BJ (cell line): ENCODE measurements around the gene ALOX5. TPM values are rescaled to one million over a fixed set of nuclear protein-coding genes. Genes with fewer than 3 reads are reported as not detected.

Experiments
- CTCF ChIA-PET: fragments of 350-600 bp; formaldehyde crosslinking; extraction: SDS; loops from one replicate; lab custom pipeline; 2021; ENCODE audit warnings: antibody characterized with exemption, inconsistent platforms; lab: Yijun Ruan, JAX
- POLR2A ChIA-PET: fragments of 300-600 bp; sonication (Branson Sonifier 250); formaldehyde crosslinking; extraction: SDS; loops from one replicate; lab custom pipeline; 2021; ENCODE audit warnings: antibody characterized with exemption; lab: Charles Lee
- DNase-seq: peaks from one replicate; pipeline ENCODE4 v3.0.0-alpha.2; 2011; ENCODE audit warnings: low read depth
- H3K27me3 ChIP-seq: 2 replicates; pipeline ENCODE4 v1.6.0; 2011; ENCODE audit warnings: low read length; ENCODE audit not compliant: control insufficient read depth, insufficient read depth
- H3K36me3 ChIP-seq: 2 replicates; pipeline ENCODE4 v1.5.1; 2011; ENCODE audit warnings: low read length; ENCODE audit not compliant: control insufficient read depth, insufficient read depth
- H3K4me3 ChIP-seq: 2 replicates; pipeline ENCODE4 v1.5.1; 2011; ENCODE audit warnings: low read depth, mild to moderate bottlenecking, control low read depth, low read length
- CTCF ChIP-seq: IDR thresholded peaks from 2 replicates; pipeline ENCODE4 v1.5.1; 2011; ENCODE audit warnings: low read depth, mild to moderate bottlenecking, control low read depth, inconsistent platforms, low read length, moderate library complexity; ENCODE audit not compliant: insufficient read depth
- polyA plus RNA-seq: library from polyadenylated mRNA; depleted of rRNA; stranded (reverse); fragments of >200 nt; gene quantifications from 2 replicates; pipeline ENCODE4 v1.2.3, GENCODE V29; 2011

ALOX5 gene
- polyA plus RNA-seq, 1 experiment, result not detected

- Histone ChIP-seq H3K4me3 (no peak overlapping the region), H3K27me3 (peaks cover 7% of the 10 kb centered on the region), H3K36me3 (no peaks in the 10 kb centered on the region)
- DNase-seq, result no peak
- ChIA-PET POLR2A (no interaction called here), CTCF (no interaction called here)
- TF ChIP-seq CTCF, result no peak
Observed at GRCh38 chr10:45422207-45422865, 48.3 kb downstream of the ALOX5 start.

- ChIA-PET CTCF (no interaction called here), POLR2A (no interaction called here)
Observed at GRCh38 chr10:45422866-45423659, 49.0 kb downstream of the ALOX5 start.

GRCh38 chr10:45423976-45424499, 50.0 kb downstream of the ALOX5 start:
- no peak for DNase-seq
- H3K4me3 ChIP-seq, result no peak overlapping the region
- CTCF ChIA-PET, result interaction anchor here (1.6 kb wide), 1 partner anchor 174 kb away, joined by 3 read pairs; no protein-coding TSS in a partner anchor
- POLR2A ChIA-PET, result no interaction called here
- H3K36me3 ChIP-seq, result no peaks in the 10 kb centered on the region
- H3K27me3 ChIP-seq, result peaks cover 14% of the 10 kb centered on the region
- no peak for TF ChIP-seq CTCF

More at GRCh38 chr10:45422866-45423659, 49.0 kb downstream of the ALOX5 start:
- no peaks in the 10 kb centered on the region for H3K36me3 ChIP-seq
- DNase-seq, result no peak
- peaks cover 10% of the 10 kb centered on the region for H3K27me3 ChIP-seq
- H3K4me3 ChIP-seq, result no peak overlapping the region
- no peak for TF ChIP-seq CTCF

GRCh38 chr10:45424668-45425404, 50.8 kb downstream of the ALOX5 start:
- no peak for DNase-seq
- ChIA-PET CTCF (interaction anchor here (1.6 kb wide), 1 partner anchor 175 kb away, joined by 3 read pairs; no protein-coding TSS in a partner anchor), POLR2A (no interaction called here)
- TF ChIP-seq CTCF, result no peak
- Histone ChIP-seq H3K36me3 (no peaks in the 10 kb centered on the region), H3K27me3 (peaks cover 14% of the 10 kb centered on the region), H3K4me3 (no peak overlapping the region)
